ENCODE data around the gene ZFX. TPM values are rescaled to one million over a fixed set of nuclear protein-coding genes. Genes with fewer than 3 reads are reported as not detected.
A peak's percentile ranks its signal among the peaks of the same experiment; 100 is the strongest.
"Not testable (repeated sequence)": the region's sequence is repeated elsewhere in the genome, so short reads cannot be mapped to it uniquely, and the experiment has no call there.

Gene ZFX
- total RNA-seq: 58.3 TPM
- long read RNA-seq, partial matches to known transcripts: 4 of 42 reads
- long read RNA-seq, other reads (novel, unspliced or antisense): 38 of 42 reads

DNA sequence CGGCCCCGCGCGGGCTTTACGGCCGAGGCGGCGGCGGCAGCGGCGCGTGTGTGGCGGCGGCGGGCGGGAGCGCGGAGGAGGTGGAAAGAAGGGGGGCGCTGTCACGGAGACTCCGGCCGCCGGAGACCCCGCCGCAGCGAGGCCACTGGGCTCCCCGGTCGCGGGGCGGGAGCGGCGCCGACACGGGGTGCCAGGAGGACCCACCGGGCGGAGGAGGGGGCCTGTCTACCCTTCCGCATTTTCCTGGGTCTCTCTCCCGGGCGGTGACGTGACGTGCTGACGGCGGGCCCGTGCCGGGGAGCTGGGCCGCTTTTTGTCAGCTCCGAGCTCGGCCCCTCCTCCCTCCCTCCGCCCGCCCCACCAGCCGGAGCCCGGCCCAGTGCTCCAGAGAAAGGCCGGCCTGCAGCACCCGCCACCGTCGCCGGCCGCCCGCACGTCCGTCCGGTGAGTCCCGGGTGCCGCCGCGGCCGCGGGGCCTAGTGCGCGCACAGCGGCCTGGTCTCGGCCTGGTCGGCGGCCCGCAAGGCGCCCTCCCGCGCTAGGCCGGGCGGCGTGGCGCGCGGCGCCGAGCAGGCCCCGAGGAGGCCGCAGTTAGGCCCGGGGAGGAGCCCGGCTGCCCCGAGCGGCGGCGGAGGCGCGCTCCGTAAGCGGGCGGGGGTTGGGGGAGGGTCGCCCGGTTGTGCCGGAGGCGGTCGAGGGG is at the start of gene ZFX:
Gene ZFX, plus strand, starts transcription at position 379 of the 700 bp plus-strand sequence. CDS start 23,014 bp downstream, outside the sequence.
- DNase-seq (ENCODE audit: low spot score): no peak

DNA sequence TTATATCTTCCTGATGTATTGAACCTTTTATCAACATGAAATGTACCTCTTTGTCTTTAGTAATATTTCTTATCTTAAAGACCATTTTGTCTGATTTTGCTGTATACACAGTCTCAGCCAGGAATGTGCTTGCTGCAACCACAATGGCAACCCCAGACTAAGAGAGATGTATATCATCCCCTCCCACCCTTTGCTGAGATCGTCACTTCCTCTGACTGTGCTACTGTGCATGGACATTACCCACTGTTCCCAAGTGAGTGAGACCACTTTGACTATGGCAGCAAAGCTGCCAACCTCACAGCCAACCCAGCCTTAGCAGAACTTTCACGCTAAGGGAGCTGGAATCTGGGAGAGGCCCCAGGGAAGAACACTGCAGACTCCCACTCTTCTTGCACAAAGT is 48.8 kb upstream of the ZFX start:
- DNase-seq (ENCODE audit: low spot score): no peak

DNA sequence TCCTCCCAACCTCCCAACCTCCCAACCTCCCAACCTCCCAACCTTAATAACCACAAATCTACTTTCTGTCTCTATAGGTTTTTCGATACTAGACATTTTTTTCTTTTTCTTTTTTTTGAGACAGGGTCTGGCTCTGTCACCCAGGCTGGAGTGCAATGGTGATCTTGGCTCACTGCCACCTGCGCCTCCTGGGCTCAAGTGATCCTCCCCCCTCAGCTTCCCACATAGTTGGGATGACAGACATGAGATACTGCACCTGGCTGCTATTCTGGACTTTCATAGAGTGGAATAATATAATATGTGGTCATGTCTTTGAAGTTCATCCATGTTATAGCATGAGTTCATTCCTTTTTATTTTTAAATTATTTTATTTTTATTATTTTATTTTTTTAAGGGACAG is 39.5 kb upstream of the ZFX start:
- DNase-seq (ENCODE audit: low spot score): no peak

DNA sequence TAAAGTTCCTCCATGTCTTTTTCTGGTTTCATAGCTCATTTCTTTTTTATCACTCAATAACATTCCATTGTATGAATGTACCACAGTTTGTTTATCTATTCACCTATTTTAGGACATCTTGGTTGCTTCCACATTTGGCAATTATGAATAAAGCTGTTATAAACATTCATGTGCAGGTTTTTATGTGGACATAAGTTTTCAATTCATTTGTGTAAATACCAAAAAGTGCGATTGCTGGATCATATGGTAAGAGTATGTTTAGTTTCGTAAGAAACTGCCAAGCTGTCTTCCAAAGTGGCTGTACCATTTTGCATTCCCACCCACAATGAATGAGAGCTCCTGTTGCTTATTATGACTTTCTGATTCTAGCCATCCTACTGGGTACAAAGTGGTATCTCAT is 36.3 kb upstream of the ZFX start:
- DNase-seq (ENCODE audit: low spot score): no peak

DNA sequence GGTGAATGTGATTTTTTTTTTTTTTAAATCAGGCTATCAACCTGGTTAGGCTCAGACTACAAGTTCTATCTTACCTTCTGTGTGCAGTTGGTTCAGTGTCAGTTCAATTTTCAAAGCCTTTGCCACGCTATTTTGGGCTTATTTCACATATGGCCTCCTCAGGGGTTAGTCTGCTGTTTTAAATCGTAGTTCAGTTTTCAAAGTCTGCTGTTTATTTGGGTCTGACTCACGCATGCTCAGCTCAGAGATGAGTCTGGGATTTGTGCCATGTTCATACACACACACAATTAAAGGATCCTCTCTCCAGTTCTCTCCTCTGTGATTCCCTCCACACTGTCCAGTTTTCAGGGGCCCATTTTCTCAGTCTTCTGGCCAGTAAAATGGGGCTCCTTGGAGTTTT is 32.3 kb upstream of the ZFX start:
- no peak for DNase-seq (ENCODE audit: low spot score)

DNA sequence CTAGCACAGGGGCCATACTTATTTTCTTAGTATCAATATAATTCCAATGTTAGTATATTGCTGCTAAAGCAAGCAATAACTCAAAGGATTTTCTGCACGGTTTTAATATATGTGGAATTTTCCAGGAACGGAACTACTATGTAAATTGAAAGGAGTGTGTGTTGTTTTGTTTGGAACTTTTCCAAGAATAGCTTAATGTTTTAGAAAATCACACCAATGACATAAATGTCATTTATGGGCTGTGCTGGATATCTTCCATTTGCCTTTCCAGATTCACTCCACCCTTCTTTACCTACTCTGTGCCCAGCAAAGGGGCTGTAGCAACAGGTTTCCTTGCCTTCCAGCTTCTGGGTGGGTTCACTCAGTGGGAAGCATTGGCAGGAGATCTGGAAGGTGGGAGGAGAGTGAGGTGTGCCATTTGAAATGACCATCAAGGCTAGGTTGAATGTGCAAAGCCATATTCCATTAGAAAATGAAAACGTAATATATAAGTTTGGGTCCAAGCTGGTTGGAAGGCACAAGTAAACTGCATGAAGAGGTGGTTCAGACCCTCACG is 25.2 kb upstream of the ZFX start:
- DNase-seq (ENCODE audit: low spot score): no peak

DNA sequence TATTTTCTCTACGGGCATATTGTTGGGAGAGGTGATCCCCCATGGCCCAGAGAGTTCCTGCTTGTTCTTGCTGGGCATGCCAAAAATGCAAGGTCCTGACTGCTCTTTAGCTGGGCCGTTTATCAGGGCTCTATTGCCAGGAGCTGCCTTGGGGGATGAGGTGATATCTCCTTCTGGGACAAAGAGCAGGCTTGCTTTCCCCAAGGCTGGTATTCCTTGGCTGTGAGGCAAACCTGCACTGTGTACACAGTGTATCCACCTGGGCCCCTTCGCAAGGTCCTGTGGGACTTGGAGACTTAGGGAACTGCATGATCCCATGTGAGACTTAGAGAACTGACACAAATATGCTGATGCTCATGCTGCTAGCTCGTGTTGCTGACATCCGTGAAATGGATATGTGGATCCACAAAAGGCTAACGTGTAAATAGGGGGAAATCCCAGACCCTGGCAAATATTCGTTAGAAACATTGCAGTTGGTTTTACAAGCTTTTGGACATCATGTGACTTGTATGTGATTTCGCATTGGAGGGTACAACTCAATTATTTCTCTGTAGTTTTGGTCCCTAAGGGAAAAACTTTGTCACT is 24.4 kb upstream of the ZFX start:
- DNase-seq (ENCODE audit: low spot score): no peak

DNA sequence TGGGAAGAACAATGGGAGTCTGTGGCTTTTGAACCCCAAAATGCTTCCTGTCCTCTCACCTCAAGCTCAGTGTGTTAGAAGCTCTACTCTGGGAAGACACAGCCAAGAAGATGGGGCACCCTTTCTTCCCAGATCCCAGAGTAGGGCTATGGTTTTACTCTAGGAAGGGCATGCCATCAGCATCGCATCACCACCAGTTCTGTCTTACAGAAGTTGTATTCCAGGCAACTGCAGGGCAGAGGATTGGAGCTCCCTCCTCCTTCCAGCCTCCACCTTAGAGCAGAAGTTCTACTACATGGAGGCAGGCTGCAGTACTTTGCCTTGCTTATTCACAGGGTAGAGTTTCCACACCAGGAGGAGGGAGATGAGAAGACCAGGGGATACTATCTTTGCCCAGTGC is 18.1 kb upstream of the ZFX start:
- no peak for DNase-seq (ENCODE audit: low spot score)

DNA sequence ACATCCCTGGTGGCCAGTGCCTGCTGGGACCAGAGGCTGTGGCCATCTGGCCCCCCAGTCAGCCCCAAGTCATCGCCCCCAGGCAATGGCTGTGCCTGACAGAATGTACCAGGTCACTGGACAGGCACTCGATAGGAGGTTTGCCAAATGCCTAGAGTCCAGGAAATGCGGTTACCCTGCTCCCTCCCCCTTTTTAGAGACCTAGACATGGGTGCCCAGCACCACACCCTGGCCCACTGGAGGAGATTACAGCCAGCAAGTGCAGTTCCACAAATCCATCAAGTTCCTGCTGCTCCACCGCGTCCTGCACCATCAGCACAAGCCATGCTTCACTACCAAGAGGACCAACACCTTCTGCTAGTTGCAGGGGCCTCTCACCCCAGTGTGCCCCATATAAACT is 16.2 kb upstream of the ZFX start:
- DNase-seq (ENCODE audit: low spot score): no peak

DNA sequence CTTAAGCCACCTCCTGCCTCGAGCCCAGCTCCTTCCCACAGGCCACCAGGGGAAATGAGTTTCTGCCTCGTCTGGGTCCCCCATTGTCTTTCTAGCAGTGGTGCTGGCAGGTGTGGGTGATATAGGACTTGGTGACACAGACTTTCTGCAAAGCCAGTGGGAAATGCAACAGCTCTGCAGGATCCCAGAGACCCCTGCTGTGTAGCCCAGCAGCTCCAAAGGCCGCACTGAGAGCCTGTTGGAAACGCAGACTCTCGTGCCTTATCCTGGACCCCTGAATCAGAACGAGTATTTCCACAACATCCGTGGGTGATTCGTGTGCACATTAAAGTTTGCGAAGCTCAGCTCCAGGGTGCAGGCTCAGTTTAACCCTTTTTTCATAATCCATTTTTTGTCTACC is 13.8 kb upstream of the ZFX start:
- DNase-seq (ENCODE audit: low spot score): not testable (repeated sequence)

DNA sequence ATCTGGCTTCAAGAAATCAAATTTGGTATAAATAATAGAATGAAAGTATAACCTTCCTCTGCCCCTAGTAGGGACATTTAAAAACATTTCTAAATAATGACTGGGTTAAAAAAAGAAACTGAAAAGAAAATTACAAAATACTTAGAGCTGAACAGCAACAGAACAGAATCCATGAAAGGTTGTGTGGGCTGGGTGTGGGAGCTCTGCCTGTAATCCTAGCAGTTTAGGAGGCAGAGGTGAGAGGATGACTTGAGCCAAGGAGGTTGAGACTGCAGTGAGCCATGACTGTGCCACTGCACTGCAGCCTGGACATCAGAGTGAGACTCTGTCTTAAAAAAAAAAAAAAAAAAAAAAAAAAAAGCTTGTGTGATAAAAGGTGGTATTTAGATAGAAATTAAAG is 12.3 kb upstream of the ZFX start:
- no peak for DNase-seq (ENCODE audit: low spot score)

DNA sequence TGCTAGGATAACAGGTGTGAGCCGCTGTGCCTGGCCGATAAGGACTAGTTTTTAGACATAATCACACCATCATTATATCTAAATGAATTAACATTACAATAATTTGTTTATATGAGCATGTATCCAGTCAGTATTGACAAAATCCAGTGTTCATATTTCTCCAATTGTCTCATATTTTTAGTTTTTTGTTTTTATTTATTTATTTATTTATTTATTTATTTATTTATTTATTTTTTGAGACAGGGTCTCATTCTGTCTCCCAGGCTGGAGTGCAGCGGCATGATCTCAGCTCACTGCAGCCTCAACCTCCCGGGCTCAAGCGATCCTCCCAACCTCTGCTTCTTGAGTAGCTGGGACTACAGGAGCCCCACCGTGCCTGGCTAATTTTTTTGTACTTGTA is 5.5 kb upstream of the ZFX start:
- not testable (repeated sequence) for DNase-seq (ENCODE audit: low spot score)

DNA sequence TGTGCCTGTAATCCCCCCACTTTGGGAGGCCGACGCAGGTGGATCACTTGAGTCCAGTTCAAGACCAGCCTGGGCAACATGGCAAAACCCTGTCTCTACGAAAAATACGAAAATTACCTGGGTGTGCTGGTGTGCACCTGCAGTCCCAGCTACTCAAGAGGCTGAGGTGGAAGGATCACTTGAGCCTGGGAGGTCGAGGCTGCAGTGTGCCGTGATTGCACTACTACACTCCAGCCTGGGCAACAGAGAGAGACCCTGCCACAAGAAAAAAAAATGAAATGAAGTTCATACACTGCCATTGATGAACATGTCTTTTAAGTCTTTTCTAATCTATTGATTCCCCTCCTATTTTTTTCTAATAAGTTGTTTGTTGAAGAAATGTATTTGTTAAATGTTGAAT is 5.0 kb upstream of the ZFX start:
- DNase-seq (ENCODE audit: low spot score): no peak

DNA sequence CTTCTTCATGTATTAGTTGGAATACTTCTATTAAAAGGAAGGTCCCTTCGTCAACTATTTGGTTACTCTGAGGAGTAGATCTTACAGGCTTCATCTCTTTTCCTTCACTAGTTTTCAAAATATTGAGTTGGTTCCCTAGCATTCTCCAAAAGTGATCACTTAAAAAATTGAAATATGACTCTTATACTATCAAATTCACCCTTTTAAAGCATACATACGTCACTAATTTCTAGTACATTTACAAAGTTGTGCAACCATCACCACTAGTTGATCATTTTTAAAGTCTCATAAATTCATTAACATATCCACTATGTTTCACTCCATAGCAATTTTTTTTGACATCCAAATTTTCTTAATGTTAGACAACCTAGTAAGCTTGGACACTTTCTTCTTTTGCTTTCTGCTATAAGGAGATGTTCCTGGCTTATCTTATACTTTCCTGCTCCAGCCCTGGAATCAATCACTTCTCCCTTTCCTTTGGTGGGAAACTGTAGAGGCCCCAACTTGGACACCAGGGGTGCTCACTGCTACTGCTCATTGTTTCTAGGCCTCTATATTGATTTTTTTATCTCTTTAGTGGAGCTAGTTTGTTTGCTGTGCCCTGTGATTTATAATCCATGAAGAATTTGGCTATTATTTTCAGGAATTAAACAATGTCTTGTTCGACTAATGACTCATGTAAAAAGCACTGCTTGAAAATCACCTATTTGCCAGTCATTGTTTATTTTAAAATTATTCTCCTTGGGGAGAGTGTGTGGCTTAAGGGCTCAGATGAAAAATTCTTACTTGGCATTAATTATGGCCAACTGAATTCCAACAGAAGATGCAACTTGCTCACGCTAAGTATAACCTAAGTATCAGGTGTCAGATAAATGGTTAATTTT is 4.0 kb upstream of the ZFX start:
- DNase-seq (ENCODE audit: low spot score): no peak

DNA sequence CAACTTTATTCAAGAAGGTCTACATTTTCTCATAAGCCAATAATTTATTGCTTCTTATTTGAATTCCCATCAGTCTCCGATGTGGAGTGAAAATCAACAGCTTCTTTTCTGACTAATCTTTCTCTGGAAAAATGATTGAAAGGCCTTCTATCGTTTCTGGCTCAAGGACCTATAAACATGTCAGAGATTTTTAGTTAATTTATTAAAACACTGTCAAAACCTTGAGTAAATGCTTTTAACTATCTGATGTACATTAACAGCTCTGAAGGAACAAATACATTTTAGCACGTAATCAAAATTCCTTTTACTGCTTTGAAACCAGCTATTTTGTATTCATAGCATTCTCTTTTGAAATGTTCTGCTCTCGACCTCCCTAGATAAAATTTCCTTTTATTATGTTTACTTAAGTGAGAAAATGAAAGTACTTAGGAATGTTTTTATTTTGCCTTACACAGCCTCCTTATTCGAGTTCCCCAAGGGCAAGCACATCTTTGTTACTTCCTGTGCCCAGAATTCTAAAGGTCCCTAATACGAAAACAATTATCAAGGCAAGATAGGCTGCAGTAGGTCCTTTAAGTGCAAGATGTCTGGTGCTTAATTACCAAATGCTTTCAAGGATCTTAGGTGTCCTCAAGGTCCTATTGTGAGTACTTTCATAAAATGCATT is 3.1 kb upstream of the ZFX start:
- DNase-seq (ENCODE audit: low spot score): no peak

DNA sequence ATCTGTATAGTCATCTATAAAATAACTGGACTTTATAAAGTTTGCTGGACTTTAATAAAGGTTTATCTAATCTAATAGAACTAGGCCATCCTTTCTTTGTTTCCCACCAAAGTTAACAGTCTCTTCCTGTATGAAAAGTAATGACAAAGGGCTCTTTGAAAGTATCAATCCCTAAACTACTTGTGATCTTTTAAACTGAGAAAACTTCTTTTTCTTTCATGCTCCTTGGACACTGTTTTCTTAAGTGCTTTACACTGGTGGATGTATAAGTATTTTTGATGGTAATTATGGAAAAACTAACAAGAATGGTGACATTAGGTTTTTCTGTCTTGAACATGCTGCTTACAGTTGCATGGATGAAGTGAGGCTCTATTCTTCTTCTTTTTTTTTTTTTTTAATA is 2.4 kb upstream of the ZFX start:
- no peak for DNase-seq (ENCODE audit: low spot score)

DNA sequence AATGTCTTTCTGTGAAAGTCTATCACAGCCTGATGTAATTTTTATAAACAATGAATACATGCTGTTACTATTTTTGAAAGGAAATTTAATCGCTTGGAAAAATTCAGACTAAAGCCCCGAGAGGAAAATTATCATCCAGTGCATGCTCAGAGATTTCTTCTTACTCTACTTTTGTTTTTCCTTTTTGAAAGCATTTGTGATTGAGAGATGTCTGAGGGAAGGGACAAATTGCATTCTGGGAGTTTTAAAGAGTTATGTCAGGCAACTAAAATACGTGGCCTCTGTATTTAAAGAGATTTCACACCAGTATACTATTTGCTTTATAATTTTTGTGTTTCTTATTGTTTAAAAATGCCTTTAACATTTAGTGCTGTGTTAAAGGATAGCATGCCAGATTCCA is 1.4 kb upstream of the ZFX start:
- DNase-seq (ENCODE audit: low spot score): no peak

DNA sequence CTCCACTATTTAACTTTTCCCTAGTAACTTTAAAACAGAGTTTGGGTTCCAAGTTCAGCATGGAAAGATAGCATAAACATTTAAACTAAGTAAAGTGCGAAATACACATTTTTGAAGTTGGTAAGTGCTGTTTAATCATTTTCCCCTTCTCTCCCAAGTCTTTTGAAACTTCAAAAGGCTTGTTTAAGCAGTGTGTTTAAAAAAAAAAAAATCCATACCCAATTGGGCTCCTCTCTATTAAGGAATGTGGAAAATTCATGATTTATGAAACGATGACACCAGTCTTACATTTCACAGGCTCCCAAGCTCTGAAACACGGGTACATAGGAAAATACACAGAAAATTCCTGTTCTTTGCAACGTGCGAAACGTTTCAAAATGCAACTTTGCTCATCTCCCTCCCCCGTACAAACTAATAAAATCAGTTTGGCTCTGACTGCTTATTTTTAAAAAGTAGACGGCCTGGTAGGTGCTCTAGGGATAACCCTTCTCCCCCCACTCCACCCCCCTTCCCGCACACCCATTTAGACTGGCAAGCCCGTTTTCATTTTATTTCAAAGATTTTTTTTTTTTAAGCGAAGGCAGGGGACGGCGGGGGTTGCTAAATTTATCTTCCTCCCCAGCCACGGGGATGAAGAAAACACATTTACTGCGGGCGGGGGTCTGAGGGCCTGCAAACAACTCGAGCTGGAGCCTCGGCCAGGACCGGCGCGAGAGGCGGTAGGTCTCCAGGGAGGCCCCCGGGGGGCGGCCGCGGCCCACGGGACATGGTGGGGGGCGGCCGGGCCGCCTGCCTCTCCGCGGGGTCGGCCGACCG is 786 bp upstream of the ZFX start:
- DNase-seq (ENCODE audit: low spot score): no peak

DNA sequence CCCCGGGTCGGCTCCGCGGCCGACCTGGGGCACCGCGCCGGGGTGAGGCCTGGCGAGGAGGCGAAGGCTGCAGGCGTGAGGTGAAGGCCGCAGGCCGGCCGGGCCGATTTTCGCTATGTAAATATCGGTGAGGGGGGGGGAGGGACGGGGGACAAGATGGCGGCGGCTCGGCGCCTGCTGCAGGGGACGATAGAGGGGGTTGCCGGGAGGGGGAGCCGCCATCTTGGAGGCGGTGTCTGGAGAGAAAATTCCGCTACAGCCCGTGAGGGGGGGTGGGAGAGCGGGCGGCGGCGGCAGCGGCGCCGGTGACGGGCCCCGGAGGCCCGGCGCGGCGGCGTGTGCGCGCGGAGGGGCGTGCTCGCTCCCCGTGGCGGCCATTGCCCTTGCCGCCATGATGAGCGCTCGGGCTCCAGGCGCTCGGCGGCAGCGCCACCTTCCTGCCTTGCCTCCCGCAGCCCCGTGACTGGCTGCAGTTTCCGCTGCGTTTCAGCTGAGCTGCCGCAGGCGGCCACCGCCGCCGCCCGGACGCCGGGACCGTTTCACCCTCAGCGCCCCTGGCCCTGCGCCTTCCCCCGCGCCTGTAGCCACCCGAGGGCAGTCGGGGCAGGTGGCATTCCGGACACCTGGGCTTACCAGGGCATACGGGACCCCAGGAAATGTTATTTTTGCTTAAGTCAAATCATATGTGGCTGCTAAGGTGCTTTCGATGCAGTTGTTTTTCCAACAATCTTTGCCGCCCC is 692 bp downstream of the ZFX start:
- DNase-seq (ENCODE audit: low spot score): peak; percentile 97

DNA sequence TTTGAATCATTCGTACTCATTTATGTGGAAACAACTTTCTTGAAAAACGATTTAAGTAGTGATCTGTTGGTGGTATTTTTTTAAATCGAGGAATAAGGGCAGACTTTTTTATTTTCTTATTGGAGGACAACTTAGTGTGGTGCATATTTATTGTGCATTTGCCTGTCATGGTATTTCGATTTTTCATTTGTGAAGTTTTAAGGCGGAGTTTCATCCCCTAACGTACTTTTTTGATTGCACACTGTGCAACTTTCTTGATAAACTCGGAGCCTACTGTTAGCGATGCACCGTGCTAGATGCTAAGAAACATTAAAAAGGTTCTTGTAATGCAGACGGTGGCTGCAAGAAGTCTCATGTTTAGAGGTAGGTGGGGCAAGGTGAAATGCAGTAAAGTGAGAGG is 1.4 kb downstream of the ZFX start:
- DNase-seq (ENCODE audit: low spot score): no peak
